Adrenal gland (tissue), 12 donors: ENCODE measurements around the gene REXO1. TPM values are rescaled to one million over a fixed set of nuclear protein-coding genes. Genes with fewer than 3 reads are reported as not detected.

Source experiments
- DNase-seq, 7 donors: peaks; one replicate each; pipeline ENCODE4 v3.0.0-alpha.2; 2019 to 2020
- H3K27ac ChIP-seq, 5 donors: fragments of 200-600 bp; sonication (generic) in 4 of 5; 1 replicate in 3 of 5; 2 replicates in 2 of 5; pipeline versions ENCODE4 v1.5.1 to v1.8.0; 2016 to 2020; ENCODE audit warnings: mild to moderate bottlenecking in 1 of 5
- H3K27me3 ChIP-seq: fragments of 200-600 bp; 2 replicates; pipeline ENCODE4 v1.8.0; 2021
- H3K36me3 ChIP-seq, 2 donors: fragments of 200-600 bp; replicated peaks in 1 of 2; 1 replicate in 1 of 2; 2 replicates in 1 of 2; pipeline versions ENCODE4 v1.5.1 to v1.8.0; 2018 to 2022
- H3K4me1 ChIP-seq, 2 donors: fragments of 200-600 bp; replicated peaks in 1 of 2; 1 replicate in 1 of 2; 2 replicates in 1 of 2; pipeline versions ENCODE4 v1.5.1 to v1.8.0; 2018 to 2021
- H3K4me3 ChIP-seq, 4 donors: fragments of 200-600 bp; sonication (generic) in 3 of 4; one replicate each; pipeline ENCODE4 v1.5.1; 2016 to 2018
- H3K9me3 ChIP-seq, 3 donors: fragments of 200-600 bp; sonication (generic) in 1 of 3; replicated peaks in 1 of 3; 1 replicate in 2 of 3; 2 replicates in 1 of 3; pipeline versions ENCODE4 v1.5.1 to v1.8.0; 2016 to 2021
- CTCF ChIP-seq, 6 experiments: fragments of 450-650 bp in 4 of 6; fragments of 200-600 bp in 2 of 6; sonication (generic) in 1 of 6; IDR thresholded peaks; 1 replicate in 5 of 6; 2 replicates in 1 of 6; pipeline versions ENCODE4 v1.5.1 to v1.8.0; 2016 to 2021; ENCODE audit warnings: antibody characterized with exemption in 6 of 6, mild to moderate bottlenecking in 2 of 6, moderate library complexity in 1 of 6
- POLR2A ChIP-seq, 2 donors: fragments of 450-650 bp; IDR thresholded peaks; one replicate each; pipeline ENCODE4 v1.6.1; 2017; ENCODE audit warnings: antibody characterized with exemption in 2 of 2, mild to moderate bottlenecking in 2 of 2, moderate library complexity in 1 of 2
- WGBS, 4 donors: extraction: QIAGEN DNeasy Blood & Tissue Kit in 2 of 4; methylation state at CpG; one replicate each; pipeline versions ENCODE4 v1.1.5 to v1.1.7; 2013 to 2017; 5-methylcytosine and 5-hydroxymethylcytosine counted together
- intact Hi-C, 2 donors: fragments of 100-400 bp; cut with DNase I; formaldehyde crosslinking; loops; one replicate each; pipeline versions ENCODE4 v1.14.1 to v1.15.0; 2022 to 2023
- polyA plus RNA-seq, 3 donors: library from polyadenylated mRNA; stranded (reverse); fragments of 200-250 nt in 2 of 3; fragments of 350-450 nt in 1 of 3; fragmentation: Illumina TruSeq in 1 of 3; extraction: RNeasy Lipid Tissue Mini Kit (QIAGEN cat#74804) in 1 of 3; gene quantifications; one replicate each; pipeline ENCODE4 v1.2.3, GENCODE V29; 2013 to 2014
- total RNA-seq, 9 donors: library from RNA; depleted of rRNA in 4 of 9; stranded (reverse); fragments of >200 nt in 4 of 9; fragments of 120-200 nt in 1 of 9; fragmentation: NEBNext Ultra II Directional in 1 of 9; extraction: Animal tissue kit (Norgen Biotek cat#: 25700) in 1 of 9; gene quantifications; one replicate each; pipeline versions ENCODE4 v1.1.0 to v1.2.4, GENCODE V29; 2013 to 2023
- donor health status: healthy with polysubstance abuse.
- donor health status: Bipolar disorder and iron deficiency.
- donor health status: DM: yes; HTN: yes; CAD: no.
- donor health status: DM: no; HTN: no; CAD: no.
- donor health status: DM: no; HTN: no; CAD: no.
- donor health status: DM: yes; HTN: yes; CAD: no.

Gene REXO1
- total and polyA plus RNA-seq, 12 donors, result 9.3 to 155 (median 44.5) TPM

DNA sequence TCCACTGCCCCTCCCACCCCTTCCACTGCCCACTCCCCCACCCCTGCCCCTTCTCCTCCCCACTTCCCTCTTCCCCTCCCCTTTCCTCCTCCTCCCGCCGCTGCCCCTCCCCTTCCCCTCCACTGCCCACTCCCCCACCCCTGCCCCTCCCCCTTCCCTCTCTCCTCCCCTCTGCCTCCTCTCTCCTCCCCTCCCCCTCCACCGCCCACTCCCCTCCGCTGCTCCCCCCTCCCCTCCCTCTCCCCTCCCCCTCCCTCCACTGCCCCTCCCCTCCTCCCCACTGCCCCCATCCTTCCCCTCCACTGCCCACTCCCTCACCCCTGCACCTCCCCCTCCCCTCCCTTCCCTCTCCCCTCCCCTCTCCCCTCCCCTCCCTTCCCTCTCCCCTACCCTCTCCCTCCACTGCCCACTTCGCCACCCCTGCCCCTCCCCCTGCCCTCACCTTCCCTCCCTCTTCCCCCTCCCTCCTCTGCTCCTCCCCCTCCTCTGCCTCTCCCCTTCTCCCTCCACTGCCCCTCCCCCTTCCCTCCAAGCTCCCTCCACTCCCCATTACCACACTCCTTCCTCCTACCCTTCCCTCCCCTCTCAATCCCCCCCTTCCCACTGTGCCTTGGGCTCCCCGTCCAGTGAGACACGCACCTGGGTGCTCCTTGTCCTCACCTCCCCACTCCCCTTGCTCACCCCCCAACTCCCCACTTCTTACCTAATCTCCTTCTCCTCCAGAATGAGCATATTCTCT lies 58.1 kb downstream of the REXO1 start:
- no peak overlapping the region for H3K4me3 ChIP-seq

DNA sequence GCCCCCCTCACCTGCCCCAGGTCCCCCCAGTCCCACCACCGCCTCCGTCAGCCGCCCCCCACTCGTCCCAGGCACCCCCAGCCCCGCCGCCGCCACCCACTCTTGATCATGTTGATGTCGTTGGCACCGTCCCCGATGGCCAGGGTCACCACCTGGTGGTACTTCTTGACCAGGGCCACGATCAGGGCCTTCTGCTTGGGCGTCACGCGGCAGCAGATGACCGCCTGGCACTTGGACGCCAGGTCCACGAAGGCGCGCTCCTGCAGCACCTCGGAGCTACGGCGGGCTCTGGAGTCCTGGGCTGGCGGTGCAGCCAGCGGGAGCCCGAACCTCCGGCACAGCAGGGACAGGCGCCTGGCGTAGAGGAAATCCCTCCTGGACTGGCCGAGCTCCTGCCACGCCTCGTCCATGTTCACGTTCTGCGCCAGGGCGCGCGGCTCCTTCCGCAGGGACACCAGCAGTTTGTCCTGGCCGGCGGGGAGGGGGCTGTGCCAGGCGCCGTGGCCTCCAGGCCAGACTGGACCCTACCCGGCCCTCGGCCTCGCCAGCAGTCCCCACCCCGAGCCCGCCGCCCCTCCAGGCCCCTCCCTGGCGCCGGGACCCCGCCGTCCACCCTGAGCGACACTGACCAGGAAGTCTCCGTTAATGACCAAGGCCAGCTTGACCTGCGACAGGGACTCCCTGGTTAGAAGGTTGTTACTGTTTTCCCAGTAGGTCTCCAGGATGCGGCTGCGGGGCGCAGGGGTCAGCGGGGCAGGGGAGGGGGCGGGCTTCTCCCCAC lies 58.8 kb downstream of the REXO1 start:
- Histone ChIP-seq H3K36me3 (no peaks in the 10 kb centered on the region), H3K27me3 (peaks cover 14% of the 10 kb centered on the region), H3K4me1 (no peaks in the 10 kb centered on the region), H3K9me3 (no peaks in the 10 kb centered on the region), H3K27ac (no peak overlapping the region), H3K4me3 (no peak overlapping the region)
- TF ChIP-seq CTCF (IDR thresholded peaks at IDR 0.05) (no peak), POLR2A (IDR thresholded peaks at IDR 0.05) (no peak)
- no peak for DNase-seq
- WGBS, 4 donors, result 5 to 25% (median 18%) methylated on average over 5 to 59 of the region's 59 CpGs
- intact Hi-C loops, result loop anchor here in 1 of 2 donors (10.0 kb wide), 1 partner anchor 115 kb away; no protein-coding TSS in a partner anchor

More for the DNA sequence above, 58.1 kb downstream of the REXO1 start:
- Histone ChIP-seq H3K9me3 (no peaks in the 10 kb centered on the region), H3K27ac (no peak overlapping the region), H3K4me1 (no peaks in the 10 kb centered on the region), H3K27me3 (peaks cover 10% of the 10 kb centered on the region), H3K36me3 (no peaks in the 10 kb centered on the region)
- 0 to 66% (median 35%) methylated on average over 1 to 3 of the region's 7 CpGs for WGBS, 4 donors
- intact Hi-C loops, result loop anchor here in 1 of 2 donors (10.0 kb wide), 1 partner anchor 115 kb away; no protein-coding TSS in a partner anchor
- DNase-seq, result no peak
- TF ChIP-seq POLR2A (IDR thresholded peaks at IDR 0.05), result no peak
- TF ChIP-seq CTCF (IDR thresholded peaks at IDR 0.05), result no peak

GRCh38 chr19:1787116-1787515 lies 61.2 kb downstream of the REXO1 start:
- TF ChIP-seq POLR2A (IDR thresholded peaks at IDR 0.05) (no peak), CTCF (IDR thresholded peaks at IDR 0.05) (no peak)
- H3K9me3 ChIP-seq, result no peaks in the 10 kb centered on the region
- H3K4me1 ChIP-seq, result no peaks in the 10 kb centered on the region
- 70 to 79% (median 74%) methylated on average over 8 of the region's 8 CpGs for WGBS, 4 donors
- no peak overlapping the region for H3K4me3 ChIP-seq
- intact Hi-C loops, result no loop called here
- no peaks in the 10 kb centered on the region for H3K36me3 ChIP-seq
- DNase-seq, result no peak
- no peak overlapping the region for H3K27ac ChIP-seq
- H3K27me3 ChIP-seq, result peaks cover 17% of the 10 kb centered on the region

- H3K27ac ChIP-seq, result no peak overlapping the region
- intact Hi-C loops, result no loop called here
- no peaks in the 10 kb centered on the region for H3K36me3 ChIP-seq
- peaks cover 21% of the 10 kb centered on the region for H3K27me3 ChIP-seq
- H3K4me3 ChIP-seq, result no peak overlapping the region
- H3K4me1 ChIP-seq, result no peaks in the 10 kb centered on the region
- no peak for DNase-seq
- peaks cover 0 to 4% (median 0%) of the 10 kb centered on the region in 3 donors for H3K9me3 ChIP-seq
- TF ChIP-seq POLR2A (IDR thresholded peaks at IDR 0.05) (no peak), CTCF (IDR thresholded peaks at IDR 0.05) (no peak)
- WGBS, 4 donors, result 86 to 89% (median 88%) methylated on average over 6 to 8 of the region's 8 CpGs
Observed at GRCh38 chr19:1786668-1787067, 61.6 kb downstream of the REXO1 start.
